Neural cell (in vitro differentiated cells): ENCODE results near the gene FAM124A. TPM values are rescaled to one million over a fixed set of nuclear protein-coding genes. Genes with fewer than 3 reads are reported as not detected.

Experiments used
- H2AFZ ChIP-seq: fragments of 200-600, 300-800 bp; sonication (generic), shearing (Covaris generic); 2 replicates; pipeline ENCODE4 v1.6.0; 2014; ENCODE audit warnings: low read depth, mild to moderate bottlenecking, antibody characterized with exemption, low read length, moderate library complexity
- H3F3A ChIP-seq: fragments of 200-600 bp; shearing (Covaris generic); 2 replicates; pipeline ENCODE4 v1.6.1; 2016; ENCODE audit warnings: mild to moderate bottlenecking, moderate library complexity, mixed read lengths, antibody characterized with exemption, low read length; ENCODE audit not compliant: insufficient read depth, poor library complexity, severe bottlenecking
- H3K27ac ChIP-seq: fragments of 200-600, 300-800 bp; sonication (generic), shearing (Covaris generic); 2 replicates; pipeline ENCODE4 v1.5.1; 2014; ENCODE audit warnings: mild to moderate bottlenecking, low read length, moderate library complexity
- H3K27me3 ChIP-seq: fragments of 300-800, 200-600 bp; sonication (generic), shearing (Covaris generic); 2 replicates; pipeline ENCODE4 v1.6.0; 2014; ENCODE audit warnings: mild to moderate bottlenecking, low read depth, low read length, moderate library complexity; ENCODE audit not compliant: insufficient read depth
- H3K36me3 ChIP-seq: fragments of 300-800, 200-600 bp; sonication (generic), shearing (Covaris generic); 2 replicates; pipeline ENCODE4 v1.5.1; 2014; ENCODE audit warnings: mild to moderate bottlenecking, antibody characterized with exemption, low read length, moderate library complexity; ENCODE audit not compliant: insufficient read depth
- H3K4me2 ChIP-seq: fragments of 300-800, 200-600 bp; sonication (generic), shearing (Covaris generic); 2 replicates; pipeline ENCODE4 v1.6.0; 2014; ENCODE audit warnings: mild to moderate bottlenecking, low read length
- H3K4me3 ChIP-seq: fragments of 300-800, 200-600 bp; sonication (generic), shearing (Covaris generic); 2 replicates; pipeline ENCODE4 v1.5.1; 2014; ENCODE audit warnings: mild to moderate bottlenecking, low read length, moderate library complexity
- H3K79me2 ChIP-seq: fragments of 200-600 bp; shearing (Covaris generic); replicated peaks from 2 replicates; pipeline ENCODE4 v1.6.0; 2014; ENCODE audit warnings: mild to moderate bottlenecking, low read length, moderate library complexity; ENCODE audit not compliant: insufficient read depth
- H3K9ac ChIP-seq: fragments of 300-800, 200-600 bp; sonication (generic), shearing (Covaris generic); 2 replicates; pipeline ENCODE4 v1.6.1; 2016; ENCODE audit warnings: mild to moderate bottlenecking, low read length, mixed read lengths
- H3K9me2 ChIP-seq: fragments of 200-600 bp; shearing (Covaris generic); 2 replicates; pipeline ENCODE4 v1.6.1; 2016; ENCODE audit warnings: mild to moderate bottlenecking, low read length, mixed read lengths; ENCODE audit not compliant: insufficient read depth
- H3K9me3 ChIP-seq: fragments of 200-600, 300-800 bp; sonication (generic), shearing (Covaris generic); 2 replicates; pipeline ENCODE4 v1.6.1; 2016; ENCODE audit warnings: mild to moderate bottlenecking, mixed run types, low read length, moderate library complexity, mixed read lengths
- H4K20me1 ChIP-seq: fragments of 200-600 bp; shearing (Covaris generic); 2 replicates; pipeline ENCODE4 v1.6.1; 2016; ENCODE audit warnings: mild to moderate bottlenecking, mixed run types; ENCODE audit not compliant: insufficient read depth
- EP300 ChIP-seq: fragments of 450-650 bp; conservative IDR thresholded peaks from 2 replicates; pipeline ENCODE4 v1.6.1; 2014; ENCODE audit warnings: antibody characterized with exemption, mild to moderate bottlenecking, moderate library complexity; ENCODE audit not compliant: poor library complexity, severe bottlenecking
- EZH2 ChIP-seq: fragments of 200-600, 300-800 bp; shearing (Covaris generic), sonication (generic); IDR thresholded peaks from 2 replicates; pipeline ENCODE4 v1.6.1; 2014; ENCODE audit warnings: antibody characterized with exemption, low read length, borderline replicate concordance, mild to moderate bottlenecking; ENCODE audit not compliant: insufficient read depth, poor library complexity, severe bottlenecking
- MXI1 ChIP-seq: fragments of 450-650 bp; conservative IDR thresholded peaks from 2 replicates; pipeline ENCODE4 v1.6.1; 2014; ENCODE audit warnings: antibody characterized with exemption, mild to moderate bottlenecking; ENCODE audit not compliant: poor library complexity, severe bottlenecking
- POLR2AphosphoS5 ChIP-seq: IDR thresholded peaks from 2 replicates; pipeline ENCODE4 v1.6.1; 2012
- RAD21 ChIP-seq: fragments of 450-650 bp; conservative IDR thresholded peaks from 2 replicates; pipeline ENCODE4 v1.6.1; 2014; ENCODE audit warnings: antibody characterized with exemption, mild to moderate bottlenecking, moderate library complexity
- SMC3 ChIP-seq: fragments of 450-650 bp; conservative IDR thresholded peaks from 2 replicates; pipeline ENCODE4 v1.6.1; 2014; ENCODE audit warnings: antibody characterized with exemption, mild to moderate bottlenecking, moderate library complexity; ENCODE audit not compliant: poor library complexity
- TAF1 ChIP-seq: IDR thresholded peaks from 2 replicates; pipeline ENCODE4 v1.6.1; 2012; ENCODE audit warnings: low read depth
- polyA plus RNA-seq: library from polyadenylated mRNA; depleted of rRNA; stranded (reverse); fragments of >200 nt; gene quantifications from 2 replicates; pipeline ENCODE4 v1.2.3, GENCODE V29; 2014
- TF ChIP-seq, protein P1 (sequence below): IDR thresholded peaks from 2 replicates; pipeline ENCODE4 v1.6.1; 2012; ENCODE audit warnings: borderline replicate concordance
- TF ChIP-seq, protein P2 (sequence below): fragments of 450-650 bp; IDR thresholded peaks from 2 replicates; pipeline ENCODE4 v1.5.1; 2014; ENCODE audit warnings: antibody characterized with exemption, mild to moderate bottlenecking, moderate library complexity; ENCODE audit not compliant: poor library complexity, severe bottlenecking

FAM124A gene
- polyA plus RNA-seq, 1 donor from 2014 or later, result 3.0 TPM

DNA sequence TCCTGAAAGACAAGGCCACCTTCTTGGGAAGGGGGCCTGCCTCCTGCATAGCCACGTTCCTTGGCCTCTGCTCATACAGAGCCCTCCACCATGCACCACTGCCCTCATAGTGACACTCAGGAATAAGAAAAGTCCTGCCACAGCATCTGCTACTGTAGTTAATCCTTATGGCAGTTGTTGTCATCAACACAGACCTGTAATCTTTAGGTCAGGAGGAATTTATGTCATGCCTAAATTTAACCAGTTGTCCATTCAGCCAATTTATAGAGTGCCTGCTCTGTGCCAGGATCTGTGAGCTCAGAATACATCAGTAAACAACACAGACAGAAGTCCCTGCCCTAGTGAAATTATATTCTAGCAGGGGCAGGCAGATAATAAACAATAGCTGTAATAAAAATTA, 44.4 kb downstream of the FAM124A start:
- no peaks in the 10 kb centered on the region for H4K20me1 ChIP-seq
- H3K9me2 ChIP-seq, result no peaks in the 10 kb centered on the region
- no peak overlapping the region for H3K27ac ChIP-seq
- H3K9ac ChIP-seq, result no peak overlapping the region
- H3K36me3 ChIP-seq, result no peaks in the 10 kb centered on the region
- H3K79me2 ChIP-seq, result no peaks in the 10 kb centered on the region
- H3K4me2 ChIP-seq, result no peak overlapping the region
- H2AFZ ChIP-seq, result no peak overlapping the region
- no peak for TF ChIP-seq RAD21
- no peak for TF ChIP-seq MXI1
- TF ChIP-seq POLR2AphosphoS5, result no peak
- TF ChIP-seq, protein P1, sequence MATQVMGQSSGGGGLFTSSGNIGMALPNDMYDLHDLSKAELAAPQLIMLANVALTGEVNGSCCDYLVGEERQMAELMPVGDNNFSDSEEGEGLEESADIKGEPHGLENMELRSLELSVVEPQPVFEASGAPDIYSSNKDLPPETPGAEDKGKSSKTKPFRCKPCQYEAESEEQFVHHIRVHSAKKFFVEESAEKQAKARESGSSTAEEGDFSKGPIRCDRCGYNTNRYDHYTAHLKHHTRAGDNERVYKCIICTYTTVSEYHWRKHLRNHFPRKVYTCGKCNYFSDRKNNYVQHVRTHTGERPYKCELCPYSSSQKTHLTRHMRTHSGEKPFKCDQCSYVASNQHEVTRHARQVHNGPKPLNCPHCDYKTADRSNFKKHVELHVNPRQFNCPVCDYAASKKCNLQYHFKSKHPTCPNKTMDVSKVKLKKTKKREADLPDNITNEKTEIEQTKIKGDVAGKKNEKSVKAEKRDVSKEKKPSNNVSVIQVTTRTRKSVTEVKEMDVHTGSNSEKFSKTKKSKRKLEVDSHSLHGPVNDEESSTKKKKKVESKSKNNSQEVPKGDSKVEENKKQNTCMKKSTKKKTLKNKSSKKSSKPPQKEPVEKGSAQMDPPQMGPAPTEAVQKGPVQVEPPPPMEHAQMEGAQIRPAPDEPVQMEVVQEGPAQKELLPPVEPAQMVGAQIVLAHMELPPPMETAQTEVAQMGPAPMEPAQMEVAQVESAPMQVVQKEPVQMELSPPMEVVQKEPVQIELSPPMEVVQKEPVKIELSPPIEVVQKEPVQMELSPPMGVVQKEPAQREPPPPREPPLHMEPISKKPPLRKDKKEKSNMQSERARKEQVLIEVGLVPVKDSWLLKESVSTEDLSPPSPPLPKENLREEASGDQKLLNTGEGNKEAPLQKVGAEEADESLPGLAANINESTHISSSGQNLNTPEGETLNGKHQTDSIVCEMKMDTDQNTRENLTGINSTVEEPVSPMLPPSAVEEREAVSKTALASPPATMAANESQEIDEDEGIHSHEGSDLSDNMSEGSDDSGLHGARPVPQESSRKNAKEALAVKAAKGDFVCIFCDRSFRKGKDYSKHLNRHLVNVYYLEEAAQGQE, result no peak
- no peak for TF ChIP-seq TAF1
- TF ChIP-seq, protein P2, sequence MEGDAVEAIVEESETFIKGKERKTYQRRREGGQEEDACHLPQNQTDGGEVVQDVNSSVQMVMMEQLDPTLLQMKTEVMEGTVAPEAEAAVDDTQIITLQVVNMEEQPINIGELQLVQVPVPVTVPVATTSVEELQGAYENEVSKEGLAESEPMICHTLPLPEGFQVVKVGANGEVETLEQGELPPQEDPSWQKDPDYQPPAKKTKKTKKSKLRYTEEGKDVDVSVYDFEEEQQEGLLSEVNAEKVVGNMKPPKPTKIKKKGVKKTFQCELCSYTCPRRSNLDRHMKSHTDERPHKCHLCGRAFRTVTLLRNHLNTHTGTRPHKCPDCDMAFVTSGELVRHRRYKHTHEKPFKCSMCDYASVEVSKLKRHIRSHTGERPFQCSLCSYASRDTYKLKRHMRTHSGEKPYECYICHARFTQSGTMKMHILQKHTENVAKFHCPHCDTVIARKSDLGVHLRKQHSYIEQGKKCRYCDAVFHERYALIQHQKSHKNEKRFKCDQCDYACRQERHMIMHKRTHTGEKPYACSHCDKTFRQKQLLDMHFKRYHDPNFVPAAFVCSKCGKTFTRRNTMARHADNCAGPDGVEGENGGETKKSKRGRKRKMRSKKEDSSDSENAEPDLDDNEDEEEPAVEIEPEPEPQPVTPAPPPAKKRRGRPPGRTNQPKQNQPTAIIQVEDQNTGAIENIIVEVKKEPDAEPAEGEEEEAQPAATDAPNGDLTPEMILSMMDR, result no peak
- no peak for TF ChIP-seq EZH2
- no peak for TF ChIP-seq SMC3
- TF ChIP-seq EP300, result no peak
- no peaks in the 10 kb centered on the region for H3F3A ChIP-seq
- no peaks in the 10 kb centered on the region for H3K27me3 ChIP-seq
- H3K9me3 ChIP-seq, result no peaks in the 10 kb centered on the region
- H3K4me3 ChIP-seq, result no peak overlapping the region

DNA sequence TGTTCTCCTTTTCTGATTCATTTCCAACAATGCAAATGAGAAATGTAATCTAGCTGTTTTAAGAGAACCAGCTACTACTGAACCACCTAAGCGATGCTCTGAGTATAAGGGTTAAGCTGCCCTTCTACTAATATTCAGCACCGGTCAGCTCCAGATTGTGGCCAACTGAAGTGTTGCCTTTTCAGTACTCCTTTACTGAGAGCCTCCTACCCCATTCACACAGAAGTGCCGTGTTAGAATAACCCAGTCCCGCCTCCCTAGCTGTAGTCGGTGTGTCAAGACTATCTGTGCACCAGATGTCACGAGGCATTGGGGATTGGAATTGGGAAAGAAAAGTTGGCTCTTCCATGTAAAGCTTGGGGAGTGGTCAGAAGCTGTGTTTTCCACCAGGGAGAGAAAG, 45.4 kb downstream of the FAM124A start:
- Histone ChIP-seq H3K4me2 (no peak overlapping the region), H3F3A (no peaks in the 10 kb centered on the region), H3K9me2 (no peaks in the 10 kb centered on the region), H3K9me3 (no peaks in the 10 kb centered on the region), H2AFZ (no peak overlapping the region), H3K27ac (no peak overlapping the region), H3K9ac (no peak overlapping the region), H3K27me3 (no peaks in the 10 kb centered on the region), H3K36me3 (no peaks in the 10 kb centered on the region), H3K4me3 (no peak overlapping the region), H4K20me1 (no peaks in the 10 kb centered on the region), H3K79me2 (no peaks in the 10 kb centered on the region)
- no peak for TF ChIP-seq TAF1
- TF ChIP-seq RAD21, result no peak
- no peak for TF ChIP-seq EZH2
- no peak for TF ChIP-seq POLR2AphosphoS5
- no peak for TF ChIP-seq EP300
- TF ChIP-seq MXI1, result no peak
- TF ChIP-seq, protein P2, result no peak
- TF ChIP-seq SMC3, result no peak
- TF ChIP-seq, protein P1, result no peak
